ENCODE results near the gene GALNT2. TPM values are rescaled to one million over a fixed set of nuclear protein-coding genes. Genes with fewer than 3 reads are reported as not detected.

The GALNT2 gene
- total and polyA plus RNA-seq, 2 donors from 2014 or later, result 20.2 to 59.2 TPM

GRCh38 chr1:230270185-230270558, 203.1 kb downstream of the GALNT2 start:
- no peak for FAIRE-seq
- H3K4me1 ChIP-seq (ENCODE audit: control insufficient read depth in 2 of 3, insufficient read depth in 2 of 3, low read depth in 1 of 3, low read length in 3 of 3), result peaks cover 0 to 11% (median 5%) of the 10 kb centered on the region in 3 donors

GRCh38 chr1:230270559-230271281, 203.7 kb downstream of the GALNT2 start:
- no peak overlapping the region for H3K27ac ChIP-seq (ENCODE audit: low read depth in 2 of 2, low read length in 2 of 2)
- peak overlapping the region in 1 of 3 donors; percentile 17 for H3K9ac ChIP-seq (ENCODE audit: low read length in 3 of 3)
- H3K36me3 ChIP-seq (ENCODE audit: control insufficient read depth in 2 of 3, insufficient read depth in 3 of 3, low read length in 3 of 3), result peaks cover 4 to 11% (median 5%) of the 10 kb centered on the region in 3 donors
- H3K9me3 ChIP-seq (ENCODE audit: control insufficient read depth in 2 of 3, insufficient read depth in 1 of 3, low read length in 3 of 3), result no peaks in the 10 kb centered on the region
- intact Hi-C loops (cut with DNase I), result no loop called here
- DNase-seq (peak in 1 of 5 donors; percentile 32), FAIRE-seq (no peak)
- no peak for TF ChIP-seq CTCF (IDR thresholded peaks at IDR 0.05; ENCODE audit: borderline replicate concordance, extremely low read depth, insufficient read depth)
- no peaks in the 10 kb centered on the region for H3K27me3 ChIP-seq (ENCODE audit: control insufficient read depth, insufficient read depth, low read length)
- no peak overlapping the region for H3K4me3 ChIP-seq (ENCODE audit: low read length in 3 of 3)
- peaks cover 0 to 11% (median 5%) of the 10 kb centered on the region in 3 donors for H3K4me1 ChIP-seq (ENCODE audit: control insufficient read depth in 2 of 3, insufficient read depth in 2 of 3, low read depth in 1 of 3, low read length in 3 of 3)

More at GRCh38 chr1:230270185-230270558, 203.1 kb downstream of the GALNT2 start:
- H3K27ac ChIP-seq (ENCODE audit: low read depth in 2 of 2, low read length in 2 of 2), result no peak overlapping the region
- intact Hi-C loops (cut with DNase I), result no loop called here
- H3K4me3 ChIP-seq (ENCODE audit: low read length in 3 of 3), result no peak overlapping the region
- no peaks in the 10 kb centered on the region for H3K9me3 ChIP-seq (ENCODE audit: control insufficient read depth in 2 of 3, insufficient read depth in 1 of 3, low read length in 3 of 3)
- H3K9ac ChIP-seq (ENCODE audit: low read length in 3 of 3), result peak overlapping the region in 1 of 3 donors; percentile 17
- H3K27me3 ChIP-seq (ENCODE audit: control insufficient read depth, insufficient read depth, low read length), result no peaks in the 10 kb centered on the region
- TF ChIP-seq CTCF (IDR thresholded peaks at IDR 0.05; ENCODE audit: borderline replicate concordance, extremely low read depth, insufficient read depth), result no peak
- no peak for DNase-seq
- H3K36me3 ChIP-seq (ENCODE audit: control insufficient read depth in 2 of 3, insufficient read depth in 3 of 3, low read length in 3 of 3), result peaks cover 4 to 9% (median 8%) of the 10 kb centered on the region in 3 donors

- H3K27me3 ChIP-seq (ENCODE audit: control insufficient read depth, insufficient read depth, low read length), result no peaks in the 10 kb centered on the region
- intact Hi-C loops (cut with DNase I), result no loop called here
- FAIRE-seq, result no peak
- no peak overlapping the region for H3K27ac ChIP-seq (ENCODE audit: low read depth in 2 of 2, low read length in 2 of 2)
- no peak overlapping the region for H3K9ac ChIP-seq (ENCODE audit: low read length in 3 of 3)
- no peak overlapping the region for H3K4me3 ChIP-seq (ENCODE audit: low read length in 3 of 3)
- peaks cover 4 to 15% (median 5%) of the 10 kb centered on the region in 3 donors for H3K36me3 ChIP-seq (ENCODE audit: control insufficient read depth in 2 of 3, insufficient read depth in 3 of 3, low read length in 3 of 3)
- no peak for DNase-seq
- TF ChIP-seq CTCF (IDR thresholded peaks at IDR 0.05; ENCODE audit: borderline replicate concordance, extremely low read depth, insufficient read depth), result no peak
- H3K4me1 ChIP-seq (ENCODE audit: control insufficient read depth in 2 of 3, insufficient read depth in 2 of 3, low read depth in 1 of 3, low read length in 3 of 3), result peaks cover 0 to 11% (median 5%) of the 10 kb centered on the region in 3 donors
- H3K9me3 ChIP-seq (ENCODE audit: control insufficient read depth in 2 of 3, insufficient read depth in 1 of 3, low read length in 3 of 3), result no peaks in the 10 kb centered on the region
These were observed 204.4 kb downstream of the GALNT2 start for GRCh38 chr1:230271300-230272035.

All from kidney (tissue), 14 donors.